Measurements from ENCODE around the gene SPTBN1. TPM values are rescaled to one million over a fixed set of nuclear protein-coding genes. Genes with fewer than 3 reads are reported as not detected.
A peak's percentile ranks its signal among the peaks of the same experiment; 100 is the strongest.

The SPTBN1 gene
- total RNA-seq, 3 donors from 2014 or later (not counting 1 experiment from before 2014, with no cell fraction given): 65.7 to 142 (median 68.3) TPM

DNA sequence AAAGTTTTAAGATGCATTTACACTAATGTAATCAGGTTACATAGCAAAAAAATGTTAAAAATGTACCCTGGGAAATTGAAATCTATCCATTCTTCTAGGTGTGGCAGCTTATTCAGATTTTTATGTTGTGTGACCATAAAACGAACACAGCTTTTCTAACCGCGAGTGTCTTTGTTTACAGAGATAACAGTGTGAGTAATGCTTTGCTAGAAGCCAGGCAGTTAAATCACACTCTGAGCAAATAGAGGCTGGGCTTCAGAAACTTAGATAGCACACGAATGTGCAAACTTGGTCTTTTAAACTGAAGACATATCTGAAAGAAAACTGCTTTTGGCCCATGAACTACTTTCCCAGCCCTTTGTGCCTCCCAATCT, 116.1 kb downstream of the SPTBN1 start:
- peaks cover 84 to 85% of the 10 kb centered on the region in 2 donors for H3K4me1 Mint-ChIP-seq
- no peaks in the 10 kb centered on the region for H3K36me3 Mint-ChIP-seq
- DNase-seq (peak in 1 of 2 donors; percentile 75), ATAC-seq (peak in 2 of 3 donors; percentile 30 to 55)
- H3K9me3 Mint-ChIP-seq: no peaks in the 10 kb centered on the region
- TF ChIP-seq, protein P1, sequence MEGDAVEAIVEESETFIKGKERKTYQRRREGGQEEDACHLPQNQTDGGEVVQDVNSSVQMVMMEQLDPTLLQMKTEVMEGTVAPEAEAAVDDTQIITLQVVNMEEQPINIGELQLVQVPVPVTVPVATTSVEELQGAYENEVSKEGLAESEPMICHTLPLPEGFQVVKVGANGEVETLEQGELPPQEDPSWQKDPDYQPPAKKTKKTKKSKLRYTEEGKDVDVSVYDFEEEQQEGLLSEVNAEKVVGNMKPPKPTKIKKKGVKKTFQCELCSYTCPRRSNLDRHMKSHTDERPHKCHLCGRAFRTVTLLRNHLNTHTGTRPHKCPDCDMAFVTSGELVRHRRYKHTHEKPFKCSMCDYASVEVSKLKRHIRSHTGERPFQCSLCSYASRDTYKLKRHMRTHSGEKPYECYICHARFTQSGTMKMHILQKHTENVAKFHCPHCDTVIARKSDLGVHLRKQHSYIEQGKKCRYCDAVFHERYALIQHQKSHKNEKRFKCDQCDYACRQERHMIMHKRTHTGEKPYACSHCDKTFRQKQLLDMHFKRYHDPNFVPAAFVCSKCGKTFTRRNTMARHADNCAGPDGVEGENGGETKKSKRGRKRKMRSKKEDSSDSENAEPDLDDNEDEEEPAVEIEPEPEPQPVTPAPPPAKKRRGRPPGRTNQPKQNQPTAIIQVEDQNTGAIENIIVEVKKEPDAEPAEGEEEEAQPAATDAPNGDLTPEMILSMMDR (IDR thresholded peaks at IDR 0.05): no peak
- intact Hi-C loops (cut with micrococcal nuclease): no loop called here
- H3K4me3 Mint-ChIP-seq: peak overlapping the region; percentile 79
- no peak overlapping the region for H3K4me3 ChIP-seq (ENCODE audit: low read length)
- H3K27me3 ChIP-seq (ENCODE audit: control insufficient read depth, insufficient read depth, low read length): no peaks in the 10 kb centered on the region
- H3K27me3 Mint-ChIP-seq (ENCODE audit: low read depth in 2 of 2): no peaks in the 10 kb centered on the region
- H3K9me3 ChIP-seq (ENCODE audit: control insufficient read depth, insufficient read depth, low read length): no peaks in the 10 kb centered on the region
- peaks cover 77% of the 10 kb centered on the region for H3K4me1 ChIP-seq (ENCODE audit: control insufficient read depth, insufficient read depth, low read length)
- H3K36me3 ChIP-seq (ENCODE audit: control insufficient read depth, insufficient read depth, low read length): peaks cover 2% of the 10 kb centered on the region
- peak overlapping the region; percentile 97 to 98 for H3K27ac Mint-ChIP-seq
- peak overlapping the region; percentile 95 for H3K27ac ChIP-seq (ENCODE audit: low read length)
- WGBS (ENCODE audit: insufficient coverage): 7% methylated on average over 4 of the region's 4 CpGs

DNA sequence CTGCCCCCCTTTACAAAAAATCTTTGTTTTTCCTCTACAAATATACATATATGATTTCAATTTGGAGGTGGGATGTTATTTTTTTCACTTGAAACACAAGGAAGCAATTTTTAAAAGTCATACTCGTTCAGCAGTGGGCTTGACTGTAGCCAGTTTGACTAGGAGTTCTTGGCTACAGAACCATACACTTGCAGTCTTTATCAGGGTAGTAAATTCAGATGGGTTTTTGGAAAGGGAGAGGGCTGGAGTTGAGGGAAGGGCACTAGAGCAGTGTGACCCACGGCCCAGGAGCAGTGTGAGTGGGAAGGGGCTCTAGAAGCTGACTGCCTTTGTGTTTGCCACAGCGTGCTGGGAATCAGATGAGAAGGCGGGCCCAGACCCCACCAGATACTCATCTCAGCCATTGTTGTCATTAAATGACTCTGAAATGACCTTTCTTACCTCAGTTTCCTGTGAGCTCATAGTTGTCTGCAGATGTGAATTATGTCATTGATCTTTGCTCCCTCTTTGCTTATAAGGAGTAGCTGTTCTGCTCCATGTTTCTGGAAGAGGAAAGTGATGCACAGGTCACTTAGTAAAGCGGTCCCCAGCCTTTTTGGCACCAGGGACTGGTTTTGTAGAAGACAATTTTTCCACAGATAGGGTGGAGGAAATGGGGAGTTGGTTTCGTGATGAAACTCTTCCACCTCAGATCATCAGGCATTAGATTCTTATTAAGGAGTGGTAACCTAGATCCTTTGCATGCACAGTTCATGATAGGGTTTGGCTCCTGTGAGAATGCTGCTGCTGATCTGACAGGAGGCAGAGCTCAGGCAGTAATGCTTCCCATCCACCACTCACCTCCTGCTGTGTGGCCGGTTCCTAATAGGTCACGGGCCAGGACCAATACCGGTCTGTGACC, 116.8 kb downstream of the SPTBN1 start:
- Mint-ChIP-seq H3K27me3 (ENCODE audit: low read depth in 2 of 2) (no peaks in the 10 kb centered on the region), H3K36me3 (no peaks in the 10 kb centered on the region), H3K4me1 (peaks cover 86 to 91% of the 10 kb centered on the region in 2 donors), H3K27ac (peak overlapping the region; percentile 97 to 98), H3K9me3 (no peaks in the 10 kb centered on the region), H3K4me3 (peak overlapping the region; percentile 79)
- intact Hi-C loops (cut with micrococcal nuclease): no loop called here
- 55% methylated on average over 8 of the region's 9 CpGs for WGBS (ENCODE audit: insufficient coverage)
- H3K4me3 ChIP-seq (ENCODE audit: low read length): no peak overlapping the region
- ATAC-seq (peak in 2 of 3 donors; percentile 15 to 25), DNase-seq (peak in 1 of 2 donors; percentile 73)
- H3K27ac ChIP-seq (ENCODE audit: low read length): peak overlapping the region; percentile 95
- TF ChIP-seq, protein P1 (IDR thresholded peaks at IDR 0.05): no peak
- H3K27me3 ChIP-seq (ENCODE audit: control insufficient read depth, insufficient read depth, low read length): no peaks in the 10 kb centered on the region
- H3K9me3 ChIP-seq (ENCODE audit: control insufficient read depth, insufficient read depth, low read length): no peaks in the 10 kb centered on the region
- peaks cover 77% of the 10 kb centered on the region for H3K4me1 ChIP-seq (ENCODE audit: control insufficient read depth, insufficient read depth, low read length)
- H3K36me3 ChIP-seq (ENCODE audit: control insufficient read depth, insufficient read depth, low read length): no peaks in the 10 kb centered on the region

DNA sequence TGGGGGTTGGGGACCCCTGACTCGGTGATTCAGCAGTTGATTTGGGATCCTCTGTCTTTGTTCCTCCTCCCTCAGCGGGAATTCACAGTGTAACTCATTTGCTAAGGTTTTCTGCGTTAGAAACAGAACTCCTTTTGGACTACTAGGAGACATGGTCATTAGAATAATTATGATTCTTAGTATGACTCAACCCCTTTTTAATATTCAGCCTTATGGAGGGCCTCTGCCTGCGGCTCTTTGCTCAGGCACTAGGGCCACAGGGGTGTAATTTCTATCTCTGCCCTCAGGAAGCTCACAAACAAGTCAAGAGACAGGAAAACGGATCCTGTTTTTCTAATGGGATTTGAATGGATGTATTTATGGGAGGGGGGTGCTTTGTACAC, 117.4 kb downstream of the SPTBN1 start:
- H3K9me3 Mint-ChIP-seq: no peaks in the 10 kb centered on the region
- Histone ChIP-seq H3K4me3 (ENCODE audit: low read length) (peak overlapping the region; percentile 45), H3K27me3 (ENCODE audit: control insufficient read depth, insufficient read depth, low read length) (no peaks in the 10 kb centered on the region), H3K36me3 (ENCODE audit: control insufficient read depth, insufficient read depth, low read length) (no peaks in the 10 kb centered on the region), H3K27ac (ENCODE audit: low read length) (peak overlapping the region; percentile 95), H3K4me1 (ENCODE audit: control insufficient read depth, insufficient read depth, low read length) (peaks cover 81% of the 10 kb centered on the region), H3K9me3 (ENCODE audit: control insufficient read depth, insufficient read depth, low read length) (no peaks in the 10 kb centered on the region)
- peak overlapping the region; percentile 97 to 98 for H3K27ac Mint-ChIP-seq
- H3K4me3 Mint-ChIP-seq: peak overlapping the region; percentile 79
- 83% methylated on average over 5 of the region's 5 CpGs for WGBS (ENCODE audit: insufficient coverage)
- H3K36me3 Mint-ChIP-seq: no peaks in the 10 kb centered on the region
- H3K4me1 Mint-ChIP-seq: peaks cover 86 to 98% of the 10 kb centered on the region in 2 donors
- H3K27me3 Mint-ChIP-seq (ENCODE audit: low read depth in 2 of 2): no peaks in the 10 kb centered on the region
- intact Hi-C loops (cut with micrococcal nuclease): no loop called here
- DNase-seq: peak in 1 of 2 donors; percentile 26
- TF ChIP-seq, protein P1 (IDR thresholded peaks at IDR 0.05): no peak
- ATAC-seq: no peak

Data from natural killer cell (primary cell).